A673 (cell line): ENCODE data around the gene SMTN.

Experiments used
- CTCF ChIP-seq: fragments of 300-800, 200-600 bp; sonication (generic); conservative IDR thresholded peaks from 2 replicates; pipeline ENCODE4 v1.5.1; 2017; ENCODE audit warnings: low read depth, mild to moderate bottlenecking, antibody characterized with exemption, low read length, moderate library complexity, mixed read lengths
- EZH2 ChIP-seq: fragments of 200-600 bp; sonication (generic); IDR thresholded peaks from 2 replicates; pipeline ENCODE4 v1.6.1; 2017; ENCODE audit warnings: borderline replicate concordance, low read depth, mild to moderate bottlenecking, mixed read lengths, antibody characterized with exemption, low read length; ENCODE audit not compliant: poor library complexity, severe bottlenecking

- no peak for TF ChIP-seq CTCF
- no peak for TF ChIP-seq EZH2
Measured at GRCh38 chr22:31100762-31101525, 19.8 kb downstream of the SMTN start.
